ENCODE measurements around the gene HKDC1.
"Not testable (repeated sequence)": the region's sequence is repeated elsewhere in the genome, so short reads cannot be mapped to it uniquely, and the experiment has no call there.

The HKDC1 gene, protein sequence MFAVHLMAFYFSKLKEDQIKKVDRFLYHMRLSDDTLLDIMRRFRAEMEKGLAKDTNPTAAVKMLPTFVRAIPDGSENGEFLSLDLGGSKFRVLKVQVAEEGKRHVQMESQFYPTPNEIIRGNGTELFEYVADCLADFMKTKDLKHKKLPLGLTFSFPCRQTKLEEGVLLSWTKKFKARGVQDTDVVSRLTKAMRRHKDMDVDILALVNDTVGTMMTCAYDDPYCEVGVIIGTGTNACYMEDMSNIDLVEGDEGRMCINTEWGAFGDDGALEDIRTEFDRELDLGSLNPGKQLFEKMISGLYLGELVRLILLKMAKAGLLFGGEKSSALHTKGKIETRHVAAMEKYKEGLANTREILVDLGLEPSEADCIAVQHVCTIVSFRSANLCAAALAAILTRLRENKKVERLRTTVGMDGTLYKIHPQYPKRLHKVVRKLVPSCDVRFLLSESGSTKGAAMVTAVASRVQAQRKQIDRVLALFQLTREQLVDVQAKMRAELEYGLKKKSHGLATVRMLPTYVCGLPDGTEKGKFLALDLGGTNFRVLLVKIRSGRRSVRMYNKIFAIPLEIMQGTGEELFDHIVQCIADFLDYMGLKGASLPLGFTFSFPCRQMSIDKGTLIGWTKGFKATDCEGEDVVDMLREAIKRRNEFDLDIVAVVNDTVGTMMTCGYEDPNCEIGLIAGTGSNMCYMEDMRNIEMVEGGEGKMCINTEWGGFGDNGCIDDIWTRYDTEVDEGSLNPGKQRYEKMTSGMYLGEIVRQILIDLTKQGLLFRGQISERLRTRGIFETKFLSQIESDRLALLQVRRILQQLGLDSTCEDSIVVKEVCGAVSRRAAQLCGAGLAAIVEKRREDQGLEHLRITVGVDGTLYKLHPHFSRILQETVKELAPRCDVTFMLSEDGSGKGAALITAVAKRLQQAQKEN

DNA sequence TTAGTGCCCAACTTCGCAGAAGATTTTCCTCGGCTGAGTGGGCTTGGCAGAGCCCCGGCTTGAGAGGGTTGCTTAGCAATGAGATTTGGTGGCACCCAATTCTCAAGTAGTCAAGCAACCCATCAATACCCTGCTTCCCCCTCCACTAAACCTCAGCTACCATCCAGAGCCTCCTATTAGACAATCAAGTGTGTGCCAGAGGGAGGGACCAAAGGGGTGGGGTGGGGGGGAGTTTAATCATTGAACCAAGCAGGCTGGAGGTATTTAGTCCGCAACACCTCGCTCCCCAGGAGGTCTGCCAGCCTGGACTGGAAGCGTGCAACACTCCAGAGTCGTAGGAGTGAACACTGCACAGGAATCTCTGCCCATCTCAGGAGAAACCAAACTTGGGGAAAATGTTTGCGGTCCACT lies at the start of gene HKDC1:
Gene HKDC1, plus strand, starts transcription at position 292 of the 411 bp plus-strand sequence. Its CDS starts 104 bp downstream, at position 396.
- no peak for DNase-seq

DNA sequence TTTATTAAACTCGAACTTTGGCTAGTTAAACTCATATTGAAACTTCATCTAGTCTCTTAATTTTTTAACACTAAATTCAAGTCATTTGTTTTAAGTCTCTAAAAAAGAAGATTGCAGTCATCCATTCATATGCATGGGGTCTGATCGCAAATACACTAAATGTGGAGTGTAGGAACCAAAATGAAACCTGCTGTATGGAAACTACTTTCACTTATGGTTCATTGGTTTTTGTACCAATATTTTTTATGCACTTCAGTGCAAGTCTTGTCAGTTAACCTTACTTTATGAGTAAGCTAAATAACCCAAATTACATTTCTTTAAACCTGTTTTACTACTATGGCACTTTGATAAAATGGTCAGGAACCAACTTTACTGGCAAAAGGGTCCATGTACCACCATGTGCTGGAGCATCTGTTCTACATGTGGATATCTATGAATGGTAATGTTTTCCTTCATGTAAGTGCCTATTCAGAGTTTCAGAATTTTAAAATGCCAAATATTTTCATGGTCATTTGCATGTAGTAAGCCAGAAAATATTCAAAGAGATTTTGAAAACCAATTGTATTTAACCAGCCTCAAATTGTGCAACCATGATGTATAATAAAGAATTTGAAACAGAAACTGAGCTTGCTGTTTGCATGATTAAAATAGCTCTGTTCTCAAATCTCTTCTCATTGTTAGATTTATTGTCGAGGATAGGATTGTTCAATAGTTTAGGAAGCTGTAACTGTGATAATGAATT lies 47.7 kb upstream of the HKDC1 start:
- no peak for DNase-seq

DNA sequence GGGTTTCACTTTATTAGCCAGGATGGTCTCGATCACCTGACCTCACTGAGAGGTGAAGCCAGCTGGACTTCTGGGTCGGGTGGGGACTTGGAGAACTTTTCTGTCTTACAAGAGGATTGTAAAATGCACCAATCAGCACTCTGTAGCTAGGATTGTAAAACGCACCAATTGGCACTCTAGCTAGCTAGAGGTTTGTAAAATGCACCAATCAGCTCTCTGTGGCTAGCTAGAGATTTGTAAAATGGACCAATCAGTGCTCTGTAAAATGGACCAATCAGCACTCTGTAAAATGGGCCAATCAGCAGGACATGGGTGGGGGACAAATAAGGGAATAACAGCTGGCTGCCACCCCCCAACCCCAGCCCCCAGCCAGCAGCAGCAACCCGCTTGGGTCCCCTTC lies 44.8 kb upstream of the HKDC1 start:
- not testable (repeated sequence) for DNase-seq

GRCh38 chr10:69176823-69177222 lies 43.3 kb upstream of the HKDC1 start:
- DNase-seq: no peak

- DNase-seq: peak in 1 of 4 experiments; percentile 3
These were observed 40.9 kb upstream of the HKDC1 start for GRCh38 chr10:69179089-69179742.

- DNase-seq: peak; percentile 66 to 75 (median 74)
These were observed 40.2 kb upstream of the HKDC1 start, which contains the start of gene SUPV3L1 for GRCh38 chr10:69179743-69180524. TSS of gene SUPV3L1 (plus strand) at chr10:69180234. CDS start at chr10:69180292, 58 bp downstream.

DNA sequence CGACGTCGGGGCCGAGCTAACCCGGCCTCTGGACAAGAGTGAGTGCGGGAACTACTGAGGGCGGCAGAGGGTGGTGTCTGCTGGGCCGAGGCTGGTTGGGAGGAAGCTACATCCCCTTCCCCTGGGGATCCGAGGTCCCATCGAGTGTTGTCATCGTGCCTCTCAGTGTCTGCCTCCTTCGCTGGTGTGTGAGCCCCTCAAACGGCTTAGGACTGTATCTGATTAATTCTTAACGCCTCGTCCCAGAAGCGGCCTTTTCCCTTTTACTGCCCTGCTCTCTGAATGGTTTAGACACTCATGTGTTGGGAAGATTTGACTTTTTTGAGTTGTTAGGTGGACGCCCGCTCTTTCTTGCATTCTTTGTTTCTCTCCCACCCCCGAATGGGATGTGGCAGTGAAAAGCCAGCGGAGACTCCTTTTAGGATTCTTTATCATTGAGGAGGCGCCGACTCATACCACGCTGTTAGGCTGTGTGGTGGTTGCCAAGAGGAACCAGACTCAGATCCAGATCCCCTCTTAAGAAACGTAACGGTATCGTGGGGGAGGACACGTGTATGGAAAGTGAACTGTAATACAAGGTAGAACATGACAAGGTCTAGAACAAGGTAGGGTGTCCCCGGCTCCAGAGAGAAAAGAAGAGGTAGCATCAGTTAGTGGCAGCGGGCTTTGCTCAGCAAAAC lies 39.5 kb upstream of the HKDC1 start:
- DNase-seq: no peak

- DNase-seq: no peak
These were observed 38.7 kb upstream of the HKDC1 start for GRCh38 chr10:69181433-69181832.

- DNase-seq: no peak
These were observed 38.1 kb upstream of the HKDC1 start for GRCh38 chr10:69182005-69182404.

DNA sequence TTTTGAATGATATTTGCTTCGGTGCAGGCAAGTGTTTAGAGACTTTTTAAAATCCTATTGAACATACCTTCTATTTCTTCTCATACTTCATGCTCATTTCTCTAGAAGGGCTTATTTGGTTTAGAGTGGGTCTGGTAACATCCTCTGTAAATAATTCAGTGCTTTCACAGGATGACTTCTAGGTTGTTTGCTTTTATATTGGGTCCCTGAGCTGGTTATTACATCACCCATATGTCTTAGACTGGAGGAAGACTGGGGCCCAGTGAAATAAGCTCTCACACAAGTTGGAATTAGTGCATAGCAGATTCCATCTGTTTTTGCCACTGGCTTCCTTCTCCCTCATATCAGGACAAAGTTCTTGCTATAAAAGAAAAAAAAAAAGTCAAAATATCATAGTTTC lies 33.6 kb upstream of the HKDC1 start:
- DNase-seq: no peak

DNA sequence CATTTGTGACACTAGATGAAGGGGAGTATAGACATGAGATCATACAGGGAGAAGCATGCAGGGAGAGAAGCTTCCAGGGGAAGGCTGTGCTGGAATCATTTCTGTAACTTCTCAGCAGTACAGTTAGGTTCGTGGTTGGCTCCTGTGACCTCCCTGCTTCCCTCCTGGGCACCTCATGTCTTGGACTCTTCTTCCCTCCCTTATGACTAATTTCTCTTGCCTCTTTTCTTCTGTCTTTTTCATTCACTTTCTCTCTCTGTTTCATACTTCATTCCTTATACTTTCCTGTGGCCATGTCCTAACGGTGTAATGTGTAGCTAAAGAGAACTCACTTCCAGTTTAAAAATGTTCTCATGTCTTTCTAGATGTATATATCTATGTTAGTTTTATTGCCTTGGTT lies 19.1 kb upstream of the HKDC1 start:
- DNase-seq: no peak

GRCh38 chr10:69202332-69202731 lies 17.8 kb upstream of the HKDC1 start:
- no peak for DNase-seq

- DNase-seq: no peak
These were observed 11.4 kb upstream of the HKDC1 start for GRCh38 chr10:69208761-69209160.

- no peak for DNase-seq
These were observed 10.2 kb upstream of the HKDC1 start for GRCh38 chr10:69209787-69210484.

DNA sequence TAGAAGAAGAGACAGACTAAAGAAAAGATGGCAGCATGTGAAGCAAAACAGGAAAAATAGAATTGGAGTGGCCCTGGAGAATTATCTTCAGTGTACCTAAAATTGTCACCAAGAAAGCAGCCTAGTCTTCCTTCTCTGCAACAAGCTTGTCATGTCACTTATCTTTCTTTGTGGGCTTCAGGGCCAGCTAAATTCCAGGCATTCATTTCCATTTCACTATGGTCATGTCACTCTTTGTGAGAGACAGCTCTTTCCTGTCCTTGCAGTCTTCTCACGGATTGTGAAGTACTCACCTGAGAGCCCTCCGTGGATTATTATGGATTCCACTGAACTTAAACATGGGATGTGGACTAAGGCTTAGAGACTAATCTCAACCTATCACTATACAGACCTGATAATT lies 9.0 kb upstream of the HKDC1 start:
- DNase-seq: no peak

DNA sequence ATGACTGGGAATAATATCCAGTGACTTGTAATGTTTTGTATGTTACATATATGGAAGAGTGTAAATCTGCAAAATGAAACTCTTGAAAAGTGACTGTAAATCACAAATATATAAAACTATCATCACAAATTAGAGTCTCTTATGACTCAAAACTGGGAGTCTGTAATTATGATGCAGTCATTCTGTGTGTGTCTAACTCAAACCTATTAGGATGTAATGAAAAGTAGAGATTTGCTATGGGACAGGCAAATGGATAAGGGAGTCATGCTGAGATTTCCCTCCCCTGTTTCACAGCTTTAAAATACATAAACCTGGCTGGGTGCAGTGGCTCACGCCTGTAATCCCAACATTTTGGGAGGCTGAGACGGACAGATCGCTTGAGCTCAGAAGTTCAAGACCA lies 8.6 kb upstream of the HKDC1 start:
- DNase-seq: no peak

DNA sequence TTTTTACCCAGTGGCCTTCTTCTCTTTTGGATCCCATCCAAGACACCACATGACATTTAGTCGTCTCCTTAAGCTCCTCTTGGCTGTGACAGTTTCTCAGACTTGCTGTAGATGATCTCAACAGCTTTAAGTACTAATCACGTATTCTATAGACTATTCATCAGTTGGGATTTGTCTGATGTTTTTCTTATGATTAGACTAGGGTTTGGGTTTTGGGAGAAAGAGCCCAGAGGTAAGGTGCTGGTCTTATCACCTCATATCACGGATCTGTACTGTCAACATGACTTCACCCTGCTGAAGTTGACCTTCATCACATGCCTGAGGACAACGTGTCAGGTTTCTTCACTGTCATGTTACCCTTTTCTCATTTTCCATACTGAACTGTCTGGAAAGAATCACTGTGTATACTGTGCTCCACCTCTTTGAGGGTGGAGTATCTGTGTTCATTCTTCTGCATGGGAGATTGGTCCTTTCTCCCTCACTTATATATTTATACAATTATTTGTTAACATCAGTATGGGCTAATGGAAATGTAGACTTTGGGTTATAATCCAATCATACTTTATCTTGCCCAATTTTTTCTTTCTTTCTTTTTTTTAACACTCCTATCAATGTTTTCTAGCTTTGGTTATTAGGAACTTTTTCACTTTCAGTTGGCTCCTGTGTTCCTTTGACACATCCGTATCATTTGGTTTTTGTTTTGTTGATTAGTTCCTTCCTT lies 6.4 kb upstream of the HKDC1 start:
- DNase-seq: no peak

- no peak for DNase-seq
These were observed 5.4 kb upstream of the HKDC1 start for GRCh38 chr10:69214666-69215131.

- no peak for DNase-seq
These were observed 4.5 kb upstream of the HKDC1 start for GRCh38 chr10:69215405-69216171.
